Ascending aorta (tissue), 2 donors: ENCODE data around the gene GGA2. TPM values are rescaled to one million over a fixed set of nuclear protein-coding genes. Genes with fewer than 3 reads are reported as not detected.

Experiments
- DNase-seq, 2 donors: peaks; one replicate each; pipeline ENCODE4 v3.0.0-alpha.2; 2019; ENCODE audit warnings: low spot score in 2 of 2
- H3K27ac ChIP-seq, 2 donors: fragments of 200-600 bp; sonication (generic); one replicate each; pipeline ENCODE4 v1.5.1; 2016 to 2017; ENCODE audit warnings: mild to moderate bottlenecking in 1 of 2
- H3K27me3 ChIP-seq: fragments of 200-600 bp; sonication (generic); one replicate; pipeline ENCODE4 v1.5.1; 2017
- H3K36me3 ChIP-seq, 2 donors: fragments of 200-600 bp; sonication (generic); one replicate each; pipeline ENCODE4 v1.5.1; 2016
- H3K4me1 ChIP-seq, 2 donors: fragments of 200-600 bp; sonication (generic); one replicate each; pipeline ENCODE4 v1.5.1; 2016 to 2017; ENCODE audit warnings: mild to moderate bottlenecking in 1 of 2
- H3K4me3 ChIP-seq, 2 donors: fragments of 200-600 bp; sonication (generic); one replicate each; pipeline ENCODE4 v1.5.1; 2016 to 2017; ENCODE audit warnings: mild to moderate bottlenecking in 1 of 2
- H3K9me3 ChIP-seq, 2 donors: fragments of 200-600 bp; sonication (generic); one replicate each; pipeline ENCODE4 v1.5.1; 2016
- CTCF ChIP-seq, 3 experiments: fragments of 200-600 bp in 2 of 3; fragments of 450-650 bp in 1 of 3; sonication (generic) in 2 of 3; IDR thresholded peaks; one replicate each; pipeline ENCODE4 v1.5.1; 2016 to 2019; ENCODE audit warnings: antibody characterized with exemption in 3 of 3, mild to moderate bottlenecking in 1 of 3, moderate library complexity in 1 of 3
- intact Hi-C: fragments of 100-400 bp; cut with DNase I; formaldehyde crosslinking; loops from one replicate; pipeline ENCODE4 v1.15.1; 2023
- total RNA-seq: library from RNA; depleted of rRNA; stranded (reverse); fragments of >200 nt; gene quantifications from one replicate; pipeline ENCODE4 v1.1.0, GENCODE V29; 2016

The GGA2 gene
- total RNA-seq, 1 donor from 2014 or later: 10.7 TPM

- Histone ChIP-seq H3K4me3 (no peak overlapping the region), H3K27ac (peak overlapping the region; percentile 74 to 76), H3K27me3 (no peaks in the 10 kb centered on the region), H3K4me1 (peaks cover 6 to 23% of the 10 kb centered on the region in 2 donors), H3K9me3 (no peaks in the 10 kb centered on the region), H3K36me3 (no peaks in the 10 kb centered on the region)
- intact Hi-C loops: loop anchor here (5.0 kb wide), 1 partner anchor 137 kb away; the partner anchor contains the start of genes DCTN5 and PALB2
- no peak for DNase-seq
- no peak for TF ChIP-seq CTCF (IDR thresholded peaks at IDR 0.05)
Measured at GRCh38 chr16:23505180-23505665, 5.1 kb downstream of the GGA2 start.

GRCh38 chr16:23504453-23505179 lies 5.7 kb downstream of the GGA2 start:
- intact Hi-C loops: loop anchor here (5.0 kb wide), 1 partner anchor 138 kb away; the partner anchor contains the start of genes DCTN5 and PALB2
- H3K27ac ChIP-seq: peak overlapping the region; percentile 74 to 76

GRCh38 chr16:23504076-23504452 lies 6.2 kb downstream of the GGA2 start:
- peak overlapping the region; percentile 74 to 76 for H3K27ac ChIP-seq

More at GRCh38 chr16:23504453-23505179, 5.7 kb downstream of the GGA2 start:
- DNase-seq: peak; percentile 75 to 83
- no peak overlapping the region for H3K4me3 ChIP-seq
- H3K4me1 ChIP-seq: peaks cover 6 to 23% of the 10 kb centered on the region in 2 donors
- H3K9me3 ChIP-seq: no peaks in the 10 kb centered on the region
- no peaks in the 10 kb centered on the region for H3K36me3 ChIP-seq
- TF ChIP-seq CTCF (IDR thresholded peaks at IDR 0.05): no peak
- no peaks in the 10 kb centered on the region for H3K27me3 ChIP-seq

GRCh38 chr16:23502466-23502865 lies 7.8 kb downstream of the GGA2 start:
- Histone ChIP-seq H3K27me3 (no peaks in the 10 kb centered on the region), H3K4me1 (peaks cover 6 to 13% of the 10 kb centered on the region in 2 donors), H3K36me3 (no peaks in the 10 kb centered on the region), H3K9me3 (no peaks in the 10 kb centered on the region), H3K4me3 (no peak overlapping the region), H3K27ac (no peak overlapping the region)
- TF ChIP-seq CTCF (IDR thresholded peaks at IDR 0.05): no peak
- intact Hi-C loops: no loop called here
- no peak for DNase-seq

More at GRCh38 chr16:23504076-23504452, 6.2 kb downstream of the GGA2 start:
- H3K27me3 ChIP-seq: no peaks in the 10 kb centered on the region
- intact Hi-C loops: no loop called here
- DNase-seq: peak in 1 of 2 donors; percentile 74
- peaks cover 6 to 23% of the 10 kb centered on the region in 2 donors for H3K4me1 ChIP-seq
- H3K9me3 ChIP-seq: no peaks in the 10 kb centered on the region
- no peak overlapping the region for H3K4me3 ChIP-seq
- H3K36me3 ChIP-seq: no peaks in the 10 kb centered on the region
- TF ChIP-seq CTCF (IDR thresholded peaks at IDR 0.05): no peak

- intact Hi-C loops: no loop called here
- no peaks in the 10 kb centered on the region for H3K9me3 ChIP-seq
- no peaks in the 10 kb centered on the region for H3K36me3 ChIP-seq
- no peak for DNase-seq
- H3K4me3 ChIP-seq: no peak overlapping the region
- no peaks in the 10 kb centered on the region for H3K27me3 ChIP-seq
- H3K27ac ChIP-seq: no peak overlapping the region
- H3K4me1 ChIP-seq: peaks cover 6 to 13% of the 10 kb centered on the region in 2 donors
- no peak for TF ChIP-seq CTCF (IDR thresholded peaks at IDR 0.05)
Measured at GRCh38 chr16:23501291-23501690, 9.0 kb downstream of the GGA2 start.
